Spleen (tissue), 11 donors: Measurements from ENCODE around the gene SERPINC1. TPM values are rescaled to one million over a fixed set of nuclear protein-coding genes. Genes with fewer than 3 reads are reported as not detected.

Experiments
- DNase-seq: peaks from one replicate; pipeline ENCODE4 v3.0.0-alpha.2; 2020
- H3K27ac ChIP-seq, 8 donors: fragments of 200-600 bp; sonication (generic) in 7 of 8; 1 replicate in 4 of 8; 2 replicates in 4 of 8; pipeline versions ENCODE4 v1.5.0 to v1.8.0; 2016 to 2021; ENCODE audit warnings: inconsistent platforms in 4 of 8, mild to moderate bottlenecking in 4 of 8, moderate library complexity in 1 of 8
- H3K27me3 ChIP-seq, 7 donors: fragments of 200-600 bp; sonication (generic) in 6 of 7; replicated peaks in 1 of 7; 1 replicate in 4 of 7; 2 replicates in 3 of 7; pipeline versions ENCODE4 v1.5.0 to v1.8.0; 2016 to 2021; ENCODE audit warnings: inconsistent platforms in 3 of 7, mild to moderate bottlenecking in 1 of 7
- H3K36me3 ChIP-seq, 6 donors: fragments of 200-600 bp; sonication (generic) in 5 of 6; 1 replicate in 4 of 6; 2 replicates in 2 of 6; pipeline versions ENCODE4 v1.5.0 to v1.8.0; 2016 to 2021; ENCODE audit warnings: inconsistent platforms in 2 of 6
- H3K4me1 ChIP-seq, 6 donors: fragments of 200-600 bp; sonication (generic) in 5 of 6; 1 replicate in 3 of 6; 2 replicates in 3 of 6; pipeline versions ENCODE4 v1.5.0 to v1.8.0; 2016 to 2021; ENCODE audit warnings: inconsistent platforms in 3 of 6
- H3K4me3 ChIP-seq, 8 donors: fragments of 200-600 bp; sonication (generic) in 7 of 8; 1 replicate in 4 of 8; 2 replicates in 4 of 8; pipeline versions ENCODE4 v1.5.0 to v1.8.0; 2016 to 2021; ENCODE audit warnings: inconsistent platforms in 4 of 8, mild to moderate bottlenecking in 4 of 8, moderate library complexity in 2 of 8
- H3K9me3 ChIP-seq, 8 donors: fragments of 200-600 bp; sonication (generic) in 7 of 8; 1 replicate in 4 of 8; 2 replicates in 4 of 8; pipeline versions ENCODE4 v1.5.0 to v1.8.0; 2016 to 2021; ENCODE audit warnings: inconsistent platforms in 4 of 8
- CTCF ChIP-seq, 11 experiments: fragments of 200-600 bp in 7 of 11; fragments of 450-650 bp in 4 of 11; sonication (generic) in 4 of 11; IDR thresholded peaks in 8 of 11; conservative IDR thresholded peaks in 3 of 11; 1 replicate in 7 of 11; 2 replicates in 4 of 11; pipeline versions ENCODE4 v1.4.0 to v1.8.0; 2016 to 2021; ENCODE audit warnings: antibody characterized with exemption in 11 of 11, inconsistent platforms in 4 of 11, mild to moderate bottlenecking in 1 of 11
- POLR2A ChIP-seq, 3 donors: fragments of 450-650 bp; IDR thresholded peaks; one replicate each; pipeline ENCODE4 v1.5.1; 2017; ENCODE audit warnings: antibody characterized with exemption in 3 of 3, mild to moderate bottlenecking in 1 of 3
- POLR2AphosphoS5 ChIP-seq, 3 donors: sonication (generic); formaldehyde crosslinking; IDR thresholded peaks; one replicate each; pipeline ENCODE4 v1.5.1; 2017; ENCODE audit warnings: antibody characterized with exemption in 3 of 3
- WGBS, 5 donors: extraction: QIAGEN DNeasy Blood & Tissue Kit in 3 of 5; methylation state at CpG; one replicate each; pipeline versions ENCODE4 v1.1.5 to v1.1.7; 2013 to 2018; 5-methylcytosine and 5-hydroxymethylcytosine counted together
- intact Hi-C: fragments of 100-400 bp; cut with DNase I; formaldehyde crosslinking; loops from one replicate; pipeline ENCODE4 v1.15.0; 2023; ENCODE audit warnings: low total_unique reads
- polyA plus RNA-seq, 3 donors: library from polyadenylated mRNA; stranded (reverse); fragments of 200-250 nt; gene quantifications; one replicate each; pipeline ENCODE4 v1.2.1, GENCODE V29; 2013
- total RNA-seq, 7 donors: library from RNA; depleted of rRNA in 3 of 7; stranded (reverse); fragments of >200 nt in 3 of 7; fragmentation: NEBNext Ultra II Directional in 4 of 7; extraction: Animal tissue kit (Norgen Biotek cat#: 25700) in 4 of 7; gene quantifications; one replicate each; pipeline versions ENCODE4 v1.1.0 to v1.2.1, GENCODE V29; 2016 to 2021
- donor health status: healthy with polysubstance abuse.
- donor health status: DM: no; HTN: no; CAD: no; lungs with moderate emphysema.
- donor health status: DM: no; HTN: no; CAD: no.
- donor health status: Bipolar disorder and iron deficiency.
- donor health status: healthy.
- donor health status: DM: no; HTN: no; CAD: no.
- donor health status: DM: yes; HTN: yes; CAD: no.

SERPINC1 gene
- total and polyA plus RNA-seq, 10 donors, result 0.10 to 0.49 (median 0.17) TPM; not detected in 6

DNA sequence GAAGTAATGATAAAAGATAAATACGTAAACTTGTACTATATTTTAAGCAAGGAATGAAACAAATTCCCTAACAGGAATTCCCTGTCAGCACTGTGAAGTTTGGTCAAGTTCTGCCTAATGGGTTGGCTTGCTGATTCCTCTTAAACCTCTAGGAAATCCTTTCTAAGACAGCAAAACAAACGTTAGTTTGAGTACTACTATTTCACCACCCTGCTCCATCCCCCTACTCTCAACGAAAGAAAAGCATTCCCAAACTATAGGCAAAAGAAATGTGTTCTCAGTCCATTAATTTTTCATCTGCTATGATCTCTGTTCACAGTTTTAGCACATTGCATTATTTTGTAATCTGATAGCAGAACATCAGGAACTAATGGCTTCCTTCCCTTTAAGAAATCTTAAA, 16.1 kb downstream of the SERPINC1 start:
- Histone ChIP-seq H3K27ac (peak overlapping the region in 1 of 8 donors; percentile 18), H3K4me1 (peaks cover 0 to 40% (median 6%) of the 10 kb centered on the region in 6 donors), H3K27me3 (no peaks in the 10 kb centered on the region), H3K4me3 (no peak overlapping the region), H3K9me3 (no peaks in the 10 kb centered on the region), H3K36me3 (peaks cover 0 to 10% (median 0%) of the 10 kb centered on the region in 6 donors)
- WGBS, 5 donors, result 32 to 66% (median 49%) methylated on average over 3 of the region's 3 CpGs
- TF ChIP-seq POLR2AphosphoS5 (IDR thresholded peaks at IDR 0.05), result no peak
- no peak for TF ChIP-seq POLR2A (IDR thresholded peaks at IDR 0.05)
- no peak for TF ChIP-seq CTCF (IDR thresholded peaks at IDR 0.05 in 8 of 11, conservative IDR thresholded peaks at IDR 0.05 in 3 of 11)
- no peak for DNase-seq
- intact Hi-C loops, result no loop called here

DNA sequence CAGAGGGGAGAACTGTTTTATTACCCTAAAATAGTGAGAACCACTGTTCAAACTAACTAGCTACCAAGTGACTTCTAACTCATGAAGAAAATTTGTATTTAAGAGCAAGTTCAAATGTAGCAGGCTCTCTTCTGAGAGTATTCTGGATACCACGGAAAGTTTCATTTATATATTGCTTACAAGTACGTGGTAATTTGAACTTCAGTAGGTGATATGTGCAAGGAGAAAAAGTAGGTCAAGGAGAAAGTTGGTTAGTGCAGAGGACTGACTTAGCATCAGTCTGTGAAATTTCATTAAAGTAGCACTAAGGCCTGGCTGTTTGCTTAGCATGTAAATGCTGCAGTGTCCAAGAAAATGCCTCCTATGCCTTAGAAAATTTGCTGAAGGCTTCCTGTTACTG, 16.7 kb downstream of the SERPINC1 start:
- intact Hi-C loops, result no loop called here
- Histone ChIP-seq H3K4me1 (peaks cover 0 to 42% (median 6%) of the 10 kb centered on the region in 6 donors), H3K27me3 (no peaks in the 10 kb centered on the region), H3K9me3 (no peaks in the 10 kb centered on the region), H3K27ac (peak overlapping the region in 1 of 8 donors; percentile 18), H3K36me3 (peaks cover 0 to 13% (median 0%) of the 10 kb centered on the region in 6 donors), H3K4me3 (no peak overlapping the region)
- 78 to 86% (median 83%) methylated on average over 2 of the region's 2 CpGs for WGBS, 5 donors
- TF ChIP-seq CTCF (IDR thresholded peaks at IDR 0.05 in 8 of 11, conservative IDR thresholded peaks at IDR 0.05 in 3 of 11) (no peak), POLR2A (IDR thresholded peaks at IDR 0.05) (no peak), POLR2AphosphoS5 (IDR thresholded peaks at IDR 0.05) (no peak)
- no peak for DNase-seq

DNA sequence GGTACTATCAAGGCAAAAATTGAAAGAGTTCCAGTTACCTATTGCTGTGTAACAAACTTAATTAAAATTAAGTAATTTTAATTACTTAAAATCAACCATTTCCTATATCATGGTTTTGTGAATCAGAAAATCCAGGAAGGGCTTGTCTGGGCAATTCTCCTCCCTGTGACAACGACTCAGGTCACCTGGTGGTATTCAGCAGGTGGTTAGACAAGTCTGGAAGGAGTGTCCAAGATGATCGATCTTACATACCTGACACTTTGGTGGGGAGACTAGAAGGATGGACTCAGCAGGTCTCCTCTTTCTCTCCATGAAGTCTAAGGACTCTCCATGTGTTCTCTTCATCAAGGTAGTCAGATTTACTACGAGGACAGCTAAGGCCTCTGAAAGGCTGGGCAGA, 22.9 kb downstream of the SERPINC1 start:
- TF ChIP-seq CTCF (IDR thresholded peaks at IDR 0.05 in 8 of 11, conservative IDR thresholded peaks at IDR 0.05 in 3 of 11) (no peak), POLR2AphosphoS5 (IDR thresholded peaks at IDR 0.05) (no peak), POLR2A (IDR thresholded peaks at IDR 0.05) (no peak)
- H3K4me3 ChIP-seq, result no peak overlapping the region
- intact Hi-C loops, result no loop called here

GRCh38 chr1:173893611-173894010, 23.5 kb downstream of the SERPINC1 start:
- no peaks in the 10 kb centered on the region for H3K27me3 ChIP-seq
- TF ChIP-seq POLR2A (IDR thresholded peaks at IDR 0.05) (no peak), CTCF (IDR thresholded peaks at IDR 0.05 in 8 of 11, conservative IDR thresholded peaks at IDR 0.05 in 3 of 11) (no peak), POLR2AphosphoS5 (IDR thresholded peaks at IDR 0.05) (no peak)
- intact Hi-C loops, result no loop called here
- no peaks in the 10 kb centered on the region for H3K9me3 ChIP-seq
- 88 to 98% (median 96%) methylated on average over 1 of the region's 1 CpG for WGBS, 5 donors
- H3K36me3 ChIP-seq, result peaks cover 0 to 50% (median 0%) of the 10 kb centered on the region in 6 donors
- H3K27ac ChIP-seq, result no peak overlapping the region
- DNase-seq, result no peak
- H3K4me1 ChIP-seq, result peaks cover 0 to 20% (median 3%) of the 10 kb centered on the region in 6 donors
- no peak overlapping the region for H3K4me3 ChIP-seq

More for the DNA sequence above, 22.9 kb downstream of the SERPINC1 start:
- no peaks in the 10 kb centered on the region for H3K27me3 ChIP-seq
- no peak for DNase-seq
- no peaks in the 10 kb centered on the region for H3K9me3 ChIP-seq
- H3K36me3 ChIP-seq, result peaks cover 0 to 44% (median 0%) of the 10 kb centered on the region in 6 donors
- no peak overlapping the region for H3K27ac ChIP-seq
- WGBS, 5 donors, result 68 to 94% (median 85%) methylated on average over 3 of the region's 3 CpGs
- peaks cover 0 to 18% (median 1%) of the 10 kb centered on the region in 6 donors for H3K4me1 ChIP-seq
